Measurements from ENCODE around the gene OSGIN1. TPM values are rescaled to one million over a fixed set of nuclear protein-coding genes. Genes with fewer than 3 reads are reported as not detected.

The OSGIN1 gene
- total RNA-seq, 4 donors from 2014 or later: 6.7 to 27.7 (median 10.3) TPM

DNA sequence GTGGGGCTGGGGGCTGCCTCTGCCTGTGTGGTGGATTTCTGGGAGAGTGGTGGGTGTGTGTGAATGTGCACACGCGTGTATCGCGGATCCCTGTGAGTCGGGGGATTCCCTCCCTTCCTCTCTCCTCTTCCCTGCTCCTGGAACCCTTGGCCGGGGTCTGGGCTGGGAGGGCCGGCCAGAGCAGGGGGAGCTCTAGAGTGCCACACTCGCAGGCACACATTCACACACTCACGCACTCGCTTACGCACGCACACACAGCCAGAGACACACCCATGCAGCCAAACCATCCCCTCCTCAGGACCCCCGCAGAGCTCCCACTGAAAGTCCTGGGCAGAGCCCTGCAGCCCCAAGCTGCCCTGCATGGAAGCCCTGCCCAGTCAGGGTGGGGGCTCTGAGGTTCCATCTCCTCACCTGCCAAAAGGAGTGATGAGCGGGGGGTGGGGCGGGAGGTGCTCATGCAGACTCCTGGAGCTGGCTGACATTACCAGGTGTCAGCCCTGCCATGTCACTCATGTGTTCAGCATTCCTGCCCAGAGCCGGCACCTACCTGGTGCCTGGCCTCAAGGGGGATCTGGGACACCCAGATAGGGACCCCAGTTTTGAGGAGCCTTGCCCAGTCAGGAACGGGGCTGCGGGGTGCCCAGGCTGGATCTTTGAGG is 16.9 kb downstream of the OSGIN1 start:
- no peak for DNase-seq (ENCODE audit: low spot score in 2 of 2)
- H3K4me1 ChIP-seq: peaks cover 0 to 11% (median 0%) of the 10 kb centered on the region in 4 donors
- 54 to 58% methylated on average over 18 of the region's 18 CpGs for WGBS, 2 donors

DNA sequence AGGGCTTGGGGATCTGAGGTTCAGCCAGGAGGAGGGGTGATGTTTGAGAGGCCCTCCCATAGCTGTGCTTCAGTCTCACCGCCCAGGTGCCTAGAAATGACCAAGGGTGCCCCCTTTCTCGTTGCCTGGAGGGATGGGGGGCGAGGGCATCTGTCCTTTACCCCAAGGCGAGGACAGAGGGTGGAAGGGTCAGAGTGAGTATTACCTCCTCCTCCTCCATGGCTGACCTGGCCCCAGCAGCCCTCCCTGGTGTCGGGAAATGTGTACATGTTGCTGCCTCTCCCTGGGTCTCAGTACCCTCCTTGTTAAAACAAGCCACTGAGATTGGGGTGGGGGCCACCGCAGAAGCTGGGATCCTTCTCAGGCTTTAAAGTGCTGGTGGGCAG is 17.4 kb downstream of the OSGIN1 start:
- Histone ChIP-seq H3K4me1 (peaks cover 0 to 11% (median 0%) of the 10 kb centered on the region in 4 donors), H3K9me3 (no peaks in the 10 kb centered on the region), H3K4me3 (no peak overlapping the region), H3K27me3 (peaks cover 0 to 17% of the 10 kb centered on the region in 2 donors), H3K36me3 (peaks cover 0 to 12% (median 0%) of the 10 kb centered on the region in 3 donors), H3K27ac (no peak overlapping the region)
- WGBS, 2 donors: 81 to 98% methylated on average over 4 to 6 of the region's 6 CpGs
- TF ChIP-seq POLR2A (IDR thresholded peaks at IDR 0.05) (no peak), EP300 (IDR thresholded peaks at IDR 0.05) (no peak)
- TF ChIP-seq, protein P1, sequence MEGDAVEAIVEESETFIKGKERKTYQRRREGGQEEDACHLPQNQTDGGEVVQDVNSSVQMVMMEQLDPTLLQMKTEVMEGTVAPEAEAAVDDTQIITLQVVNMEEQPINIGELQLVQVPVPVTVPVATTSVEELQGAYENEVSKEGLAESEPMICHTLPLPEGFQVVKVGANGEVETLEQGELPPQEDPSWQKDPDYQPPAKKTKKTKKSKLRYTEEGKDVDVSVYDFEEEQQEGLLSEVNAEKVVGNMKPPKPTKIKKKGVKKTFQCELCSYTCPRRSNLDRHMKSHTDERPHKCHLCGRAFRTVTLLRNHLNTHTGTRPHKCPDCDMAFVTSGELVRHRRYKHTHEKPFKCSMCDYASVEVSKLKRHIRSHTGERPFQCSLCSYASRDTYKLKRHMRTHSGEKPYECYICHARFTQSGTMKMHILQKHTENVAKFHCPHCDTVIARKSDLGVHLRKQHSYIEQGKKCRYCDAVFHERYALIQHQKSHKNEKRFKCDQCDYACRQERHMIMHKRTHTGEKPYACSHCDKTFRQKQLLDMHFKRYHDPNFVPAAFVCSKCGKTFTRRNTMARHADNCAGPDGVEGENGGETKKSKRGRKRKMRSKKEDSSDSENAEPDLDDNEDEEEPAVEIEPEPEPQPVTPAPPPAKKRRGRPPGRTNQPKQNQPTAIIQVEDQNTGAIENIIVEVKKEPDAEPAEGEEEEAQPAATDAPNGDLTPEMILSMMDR (IDR thresholded peaks at IDR 0.05): no peak
- no peak for DNase-seq (ENCODE audit: low spot score in 2 of 2)

More for the DNA sequence above, 16.9 kb downstream of the OSGIN1 start:
- no peak for TF ChIP-seq EP300 (IDR thresholded peaks at IDR 0.05)
- no peak for TF ChIP-seq POLR2A (IDR thresholded peaks at IDR 0.05)
- TF ChIP-seq, protein P1 (IDR thresholded peaks at IDR 0.05): no peak
- H3K27me3 ChIP-seq: peaks cover 0 to 17% of the 10 kb centered on the region in 2 donors
- peaks cover 0 to 17% (median 0%) of the 10 kb centered on the region in 3 donors for H3K36me3 ChIP-seq
- H3K4me3 ChIP-seq: no peak overlapping the region
- no peak overlapping the region for H3K27ac ChIP-seq
- no peaks in the 10 kb centered on the region for H3K9me3 ChIP-seq

DNA sequence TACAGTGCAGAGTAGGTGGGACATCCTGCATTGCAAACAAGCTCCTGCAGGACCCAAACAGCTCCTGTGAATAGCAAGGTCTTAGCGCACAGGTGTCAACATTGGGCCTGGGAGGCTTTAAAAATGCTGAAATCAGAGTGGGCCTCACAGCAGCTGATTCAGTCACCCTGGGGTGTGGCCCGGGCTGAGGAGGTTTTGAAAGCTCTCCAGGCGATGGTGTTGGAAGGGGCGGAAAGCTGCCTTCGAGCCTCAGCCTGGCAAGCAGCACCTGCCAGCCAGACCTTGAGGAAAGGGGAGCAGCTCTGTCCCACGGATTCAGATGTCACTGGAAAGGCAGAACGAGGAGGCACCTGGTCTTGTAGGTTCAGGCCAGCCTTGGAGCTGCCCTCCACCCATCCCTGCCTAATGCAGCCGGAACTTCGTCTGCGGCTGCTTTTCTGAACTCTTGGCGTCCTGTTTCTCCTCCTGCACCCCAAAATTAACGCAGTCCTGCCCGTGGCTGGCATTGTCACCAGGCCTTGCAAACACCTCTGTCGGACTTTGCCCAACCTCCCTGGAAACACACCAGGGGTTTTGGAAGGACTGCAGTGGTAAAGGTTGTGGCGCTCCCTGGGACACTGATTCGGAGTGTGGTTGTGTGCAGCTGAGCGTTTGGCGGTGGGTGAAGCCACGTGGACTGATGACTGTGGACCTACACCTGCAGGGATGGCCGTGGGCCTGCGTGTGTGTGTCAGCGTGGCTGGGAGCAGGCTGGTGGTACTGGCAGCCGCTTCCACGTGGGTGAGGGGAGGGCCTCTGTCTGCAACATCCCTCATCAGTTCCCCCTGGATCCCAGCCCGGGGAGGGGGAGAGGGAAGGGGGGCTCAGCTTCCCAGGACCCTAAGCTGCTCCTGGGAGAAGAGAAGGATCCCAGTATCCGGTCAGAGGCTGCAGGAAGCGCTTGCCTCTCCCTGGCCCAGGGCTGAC is 18.4 kb downstream of the OSGIN1 start:
- no peak for DNase-seq (ENCODE audit: low spot score in 2 of 2)
- TF ChIP-seq, protein P1 (IDR thresholded peaks at IDR 0.05): no peak
- no peak for TF ChIP-seq POLR2A (IDR thresholded peaks at IDR 0.05)
- TF ChIP-seq EP300 (IDR thresholded peaks at IDR 0.05): no peak
- Histone ChIP-seq H3K27ac (no peak overlapping the region), H3K27me3 (peaks cover 0 to 17% of the 10 kb centered on the region in 2 donors), H3K4me1 (peaks cover 0 to 11% (median 0%) of the 10 kb centered on the region in 4 donors), H3K36me3 (peaks cover 0 to 2% (median 0%) of the 10 kb centered on the region in 3 donors), H3K4me3 (no peak overlapping the region), H3K9me3 (no peaks in the 10 kb centered on the region)
- WGBS, 2 donors: 70 to 75% methylated on average over 26 to 27 of the region's 27 CpGs

DNA sequence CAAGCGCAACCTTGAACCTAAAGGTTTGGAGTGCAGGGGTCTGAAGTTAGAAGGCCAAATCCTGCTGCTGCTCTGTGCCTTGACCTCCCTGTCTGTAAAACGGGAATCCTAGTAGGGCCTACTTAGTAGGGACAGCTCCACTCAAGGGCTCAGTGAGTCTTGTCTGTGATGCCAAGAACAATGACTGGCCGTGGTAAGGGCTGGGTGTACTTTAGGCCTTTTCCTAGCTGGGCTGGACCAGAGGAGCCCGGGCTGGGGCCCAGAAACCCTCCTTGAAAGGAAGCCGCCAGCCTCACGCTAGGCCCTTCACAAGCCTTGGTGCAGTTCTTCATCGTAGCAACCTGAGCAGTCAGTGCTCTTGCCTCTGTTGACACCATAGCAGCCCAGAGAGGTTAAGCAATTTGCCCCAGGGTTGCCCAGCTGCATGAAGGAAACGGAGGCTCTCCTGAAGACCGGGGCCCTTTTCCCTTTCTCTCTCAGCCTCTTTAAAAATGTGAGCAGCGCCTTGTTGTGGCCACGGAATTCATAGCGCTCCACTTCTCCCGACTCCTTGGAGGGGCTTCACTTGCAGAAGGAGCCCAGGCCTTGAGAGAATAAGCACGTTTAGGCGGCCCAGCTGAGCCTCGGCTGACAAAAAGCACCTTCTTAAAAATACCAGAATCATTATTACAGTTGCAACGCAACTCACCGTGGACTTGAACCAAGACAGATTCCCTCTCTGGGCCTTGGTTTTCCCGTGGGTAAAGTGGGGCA is 19.4 kb downstream of the OSGIN1 start:
- H3K27me3 ChIP-seq: peaks cover 0 to 17% of the 10 kb centered on the region in 2 donors
- H3K27ac ChIP-seq: no peak overlapping the region
- DNase-seq (ENCODE audit: low spot score in 2 of 2): no peak
- TF ChIP-seq POLR2A (IDR thresholded peaks at IDR 0.05) (no peak), EP300 (IDR thresholded peaks at IDR 0.05) (no peak)
- TF ChIP-seq, protein P1 (IDR thresholded peaks at IDR 0.05): no peak
- no peak overlapping the region for H3K4me3 ChIP-seq
- H3K36me3 ChIP-seq: no peaks in the 10 kb centered on the region
- peaks cover 0 to 11% (median 0%) of the 10 kb centered on the region in 4 donors for H3K4me1 ChIP-seq
- H3K9me3 ChIP-seq: no peaks in the 10 kb centered on the region
- 79 to 83% methylated on average over 16 to 19 of the region's 19 CpGs for WGBS, 2 donors

Measured in tibial nerve (tissue), 4 donors.